Astrocyte of the hippocampus (primary cell): ENCODE measurements around the gene AICDA.
A peak's percentile ranks its signal among the peaks of the same experiment; 100 is the strongest.
"Not testable (repeated sequence)": the region's sequence is repeated elsewhere in the genome, so short reads cannot be mapped to it uniquely, and the experiment has no call there.

Experiments
- DNase-seq: peaks from one replicate; pipeline ENCODE4 v3.0.0; 2011; ENCODE audit warnings: low read depth, low spot score

The AICDA gene

DNA sequence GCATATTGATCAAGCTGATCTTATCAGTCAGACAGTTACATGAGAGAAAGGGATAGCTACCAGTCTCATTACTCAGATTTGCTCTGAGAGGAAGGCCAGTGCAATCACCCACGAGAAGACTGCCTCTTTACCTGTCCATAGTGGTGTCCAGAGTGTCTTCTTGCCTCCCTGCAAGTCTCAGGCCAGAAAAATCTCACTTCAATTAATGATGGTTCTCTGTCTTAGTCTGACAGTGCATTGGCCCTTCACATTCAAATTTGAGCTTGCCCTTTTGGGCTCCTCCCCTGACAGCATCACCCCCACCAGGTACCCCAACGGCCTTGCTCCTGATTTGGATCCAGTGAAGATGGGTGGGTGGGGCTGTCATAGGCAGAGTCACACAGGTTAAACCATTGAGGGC lies at the start of gene AICDA:
TSS of gene AICDA (minus strand) at position 231 of the 400 bp plus-strand sequence. CDS start at position 139, 92 bp downstream.
- DNase-seq = no peak

DNA sequence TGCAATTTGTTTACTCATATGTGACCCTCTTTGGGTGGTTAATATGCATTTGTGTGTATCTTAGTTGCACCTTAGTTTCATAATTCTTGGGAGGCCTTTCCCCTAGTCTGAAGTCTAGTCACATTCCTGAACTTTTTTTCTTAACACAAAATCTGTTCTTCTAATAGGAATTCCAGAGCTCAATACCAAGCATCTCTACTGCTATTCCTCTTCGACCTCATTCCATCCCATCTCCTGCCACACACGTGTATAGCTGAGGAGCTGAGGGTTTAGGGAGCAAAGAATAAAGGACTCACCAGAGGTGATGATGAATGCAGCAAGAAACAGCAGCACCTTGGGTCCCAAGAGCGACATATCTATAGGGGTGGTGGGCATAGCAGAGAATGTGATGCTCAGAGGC lies 49.1 kb upstream of the AICDA start:
- DNase-seq = no peak

DNA sequence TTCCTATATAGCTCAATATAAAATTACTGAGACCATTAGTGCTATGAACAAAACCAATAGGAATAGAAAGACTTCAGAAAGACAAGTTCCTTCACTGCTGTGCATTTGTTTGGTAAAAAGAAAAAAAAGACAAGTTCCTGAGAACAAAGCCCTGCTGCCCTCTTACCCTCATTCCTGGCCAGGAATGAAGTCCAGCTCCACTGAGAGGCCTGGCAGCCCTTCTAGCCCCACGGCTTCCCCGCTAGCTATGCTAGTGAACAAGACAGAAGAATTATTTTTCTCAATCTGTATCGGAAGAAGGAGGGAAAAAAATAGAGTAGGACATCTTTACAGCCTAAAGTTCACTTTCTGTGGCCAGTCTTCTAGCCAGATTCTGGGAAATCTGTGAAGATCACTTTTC lies 48.4 kb upstream of the AICDA start:
- peak; percentile 57 for DNase-seq

DNA sequence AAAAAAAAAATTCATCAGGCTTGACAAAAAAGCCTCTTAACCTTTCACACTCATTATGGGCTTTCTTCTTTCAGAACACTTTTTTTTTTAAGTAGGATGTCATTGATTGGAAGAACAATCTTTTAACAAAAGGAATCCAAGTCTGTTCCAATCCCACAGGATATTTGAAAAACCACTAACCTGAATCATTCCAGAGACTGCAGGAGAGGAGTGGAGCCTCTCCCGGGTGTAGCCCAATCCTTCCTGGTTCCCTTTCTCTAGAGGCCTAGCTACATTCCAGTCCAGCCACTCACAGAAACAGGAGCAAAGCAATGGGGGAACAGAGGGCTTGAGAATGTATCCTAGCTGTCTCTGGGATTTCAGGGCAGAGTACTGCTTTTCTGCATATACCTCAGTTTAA lies 45.7 kb upstream of the AICDA start:
- DNase-seq = peak; percentile 92

DNA sequence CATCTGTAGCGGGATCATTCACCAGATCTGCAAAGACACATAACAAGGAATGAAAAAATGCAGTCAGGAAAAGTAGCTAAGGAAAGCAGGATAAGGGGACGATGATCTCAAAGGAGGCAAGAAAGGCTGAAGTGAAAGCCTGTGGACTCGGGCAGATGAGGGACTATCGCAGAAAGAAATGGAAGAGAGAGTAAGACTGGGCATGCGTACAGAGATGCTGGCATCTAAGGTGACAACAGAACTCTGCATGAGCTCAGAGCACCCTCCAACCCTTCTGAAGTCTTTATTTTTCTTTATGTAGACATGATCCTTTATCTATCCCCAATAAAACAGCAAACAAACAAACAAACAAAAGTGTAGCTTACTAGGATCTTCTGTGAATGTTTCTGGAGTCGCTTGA lies 42.8 kb upstream of the AICDA start:
- DNase-seq = no peak

DNA sequence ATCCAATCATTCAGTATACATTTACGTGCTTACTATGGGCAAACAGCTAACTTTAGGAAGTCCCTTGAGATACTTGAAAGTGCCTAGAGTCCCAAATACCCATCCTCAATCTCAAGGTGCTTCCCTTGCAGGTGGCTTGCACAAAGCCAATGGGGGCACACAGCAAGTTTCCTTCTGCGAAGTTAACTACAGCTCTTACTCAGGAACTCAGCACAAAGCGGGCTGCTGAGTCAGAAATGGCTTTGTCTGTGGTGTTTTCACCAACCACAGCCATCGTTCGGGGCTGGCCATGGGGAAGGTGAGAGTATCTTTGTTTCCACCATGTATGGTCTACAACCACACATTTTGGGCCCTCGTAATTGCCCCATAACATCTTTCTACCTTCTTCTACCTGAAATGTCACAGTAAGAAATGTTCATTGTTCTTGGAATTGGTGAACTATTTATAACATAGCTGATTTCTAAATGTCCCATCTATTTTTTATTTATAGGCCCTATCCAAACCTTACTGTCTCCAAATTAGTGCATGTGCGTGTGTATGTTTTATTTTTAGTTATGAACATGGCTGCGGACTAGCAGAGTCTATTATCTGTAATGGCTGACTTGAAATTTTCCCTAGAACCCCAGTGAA lies 36.0 kb upstream of the AICDA start:
- DNase-seq = no peak

DNA sequence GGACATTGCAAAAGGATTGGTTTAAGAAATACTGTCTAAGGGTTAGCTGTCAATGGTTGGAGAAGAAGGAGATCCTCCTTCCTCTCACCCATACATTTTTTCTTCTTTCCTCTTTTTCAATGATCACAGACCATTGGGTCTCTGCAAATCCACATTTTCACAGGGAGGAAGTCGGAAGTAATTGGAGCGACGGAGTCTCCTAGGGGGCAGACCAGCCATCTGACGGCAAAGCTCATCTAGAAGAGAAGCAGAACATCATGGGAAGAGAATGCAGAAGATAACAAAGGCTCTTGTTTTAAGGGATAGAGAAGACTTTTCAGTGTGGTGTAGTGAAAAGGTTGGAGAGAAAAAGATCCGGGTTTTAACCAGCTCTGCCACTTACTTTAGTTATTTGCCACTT lies 35.3 kb upstream of the AICDA start:
- no peak for DNase-seq

DNA sequence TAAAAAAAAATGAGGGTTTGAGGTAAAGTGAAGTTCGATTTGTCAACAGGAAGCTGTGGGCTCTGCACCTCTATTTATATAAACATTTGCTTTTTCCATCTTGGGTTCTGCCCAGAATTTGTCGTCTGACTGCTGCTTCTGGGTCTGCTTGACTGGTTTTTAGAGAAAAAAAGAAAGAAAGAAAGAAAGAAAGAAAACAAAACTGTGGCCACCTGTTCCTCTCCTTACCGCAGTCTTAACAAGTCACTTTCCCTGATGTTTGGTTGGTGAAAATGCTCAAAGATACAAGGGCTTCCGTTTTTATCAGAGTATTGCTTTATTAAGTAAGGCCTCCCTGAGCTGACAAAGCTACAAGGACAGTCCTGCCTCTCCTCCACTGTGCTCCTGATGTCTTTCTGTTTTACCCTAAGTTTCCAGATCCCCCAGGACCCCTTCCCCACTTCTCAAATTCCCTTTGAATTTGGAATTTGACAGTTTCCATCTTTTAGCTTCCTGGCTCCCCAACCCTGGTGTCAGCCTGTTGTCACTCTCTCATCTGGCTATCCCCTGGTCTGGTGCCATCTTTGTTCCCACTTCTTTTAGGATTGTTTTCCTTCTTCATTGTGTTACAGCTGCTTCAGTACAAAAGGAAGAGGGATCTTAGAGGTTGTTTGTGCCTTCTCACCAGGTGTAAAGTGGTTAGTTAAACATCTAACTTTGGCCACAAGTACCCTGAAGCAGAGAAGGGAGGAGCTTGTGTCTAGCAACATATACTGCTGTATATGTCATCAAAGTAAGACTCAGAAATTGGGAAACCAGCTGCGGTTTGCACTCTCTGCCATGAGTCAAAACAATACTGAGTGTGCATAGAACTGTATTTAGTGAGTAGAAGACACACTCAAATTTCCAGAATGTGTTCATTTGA lies 31.9 kb upstream of the AICDA start:
- DNase-seq = no peak

DNA sequence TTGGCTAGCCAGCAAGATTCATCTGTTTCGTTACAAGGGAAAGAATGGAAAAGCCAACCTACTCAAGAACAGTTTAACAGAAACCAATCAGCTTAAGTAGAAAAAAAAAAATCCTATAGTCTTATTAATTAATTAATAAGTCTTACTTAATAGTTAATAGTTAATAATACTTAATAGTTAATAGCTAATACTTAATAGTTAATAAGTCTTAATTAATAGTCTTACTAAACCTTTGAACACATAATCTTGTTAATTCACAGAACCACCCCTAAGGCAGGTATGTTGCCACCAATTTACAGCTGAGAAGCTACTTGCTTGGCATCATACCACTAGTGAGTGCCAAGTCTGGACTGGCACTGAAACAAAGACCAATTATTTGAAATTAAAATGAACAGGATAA lies 30.1 kb upstream of the AICDA start:
- no peak for DNase-seq

DNA sequence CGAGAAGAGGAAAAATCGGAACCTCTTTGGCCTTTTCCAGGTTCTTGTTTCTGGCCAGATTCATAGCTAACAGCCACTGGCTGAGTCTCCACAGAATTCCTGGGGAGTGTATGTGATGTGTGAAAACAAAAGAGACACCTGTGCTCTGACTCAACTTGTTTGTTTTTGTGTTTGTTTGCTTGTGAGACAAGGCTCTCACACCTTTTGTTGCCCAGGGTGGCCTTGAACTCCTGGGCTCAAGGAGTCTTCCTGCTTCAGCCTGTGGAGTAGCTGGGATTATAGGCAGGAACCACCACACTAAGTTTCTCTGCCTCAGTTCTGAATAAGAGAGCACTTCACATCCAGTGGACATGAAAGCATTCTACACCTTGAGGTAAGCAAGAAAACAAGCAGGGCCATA lies 27.3 kb upstream of the AICDA start:
- DNase-seq = no peak

DNA sequence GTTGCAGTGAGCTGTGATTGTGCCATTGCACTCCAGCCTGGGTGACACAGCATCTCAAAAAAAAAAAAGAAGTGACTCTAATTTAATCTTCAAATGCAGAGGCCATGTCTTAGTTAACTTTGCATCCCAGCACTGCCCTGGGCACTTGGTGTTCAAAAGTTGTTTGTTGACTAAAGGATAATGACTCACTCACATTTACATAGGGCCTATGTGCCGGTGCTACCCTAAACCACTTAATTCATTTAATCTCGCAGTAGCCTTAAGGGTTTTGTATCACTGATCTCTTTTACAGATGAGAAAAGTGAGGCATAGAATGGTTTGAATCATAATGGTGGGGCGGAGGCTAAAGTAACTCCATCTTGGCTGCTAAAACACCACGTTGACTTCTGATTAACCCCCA lies 26.3 kb upstream of the AICDA start:
- DNase-seq = no peak

DNA sequence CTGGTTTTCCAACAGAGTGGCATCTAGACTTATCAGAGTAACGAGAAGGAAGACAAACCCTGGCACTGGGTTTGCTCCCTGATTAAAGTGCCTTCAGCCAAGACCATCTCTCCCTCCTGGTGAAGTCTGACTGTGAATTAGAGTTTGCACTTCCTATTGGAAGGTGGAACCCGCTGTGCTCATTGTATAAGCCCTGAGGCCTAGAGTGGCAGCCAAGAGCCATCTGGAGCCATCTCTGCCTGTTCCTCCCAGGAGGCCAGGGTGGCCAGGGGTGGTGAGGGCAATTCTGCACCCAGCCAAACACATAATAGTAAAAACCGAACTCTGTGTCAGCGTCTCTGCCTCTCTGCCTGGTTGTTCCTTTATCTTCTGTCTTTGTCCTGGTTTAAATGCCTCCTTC lies 25.0 kb upstream of the AICDA start:
- DNase-seq = no peak

DNA sequence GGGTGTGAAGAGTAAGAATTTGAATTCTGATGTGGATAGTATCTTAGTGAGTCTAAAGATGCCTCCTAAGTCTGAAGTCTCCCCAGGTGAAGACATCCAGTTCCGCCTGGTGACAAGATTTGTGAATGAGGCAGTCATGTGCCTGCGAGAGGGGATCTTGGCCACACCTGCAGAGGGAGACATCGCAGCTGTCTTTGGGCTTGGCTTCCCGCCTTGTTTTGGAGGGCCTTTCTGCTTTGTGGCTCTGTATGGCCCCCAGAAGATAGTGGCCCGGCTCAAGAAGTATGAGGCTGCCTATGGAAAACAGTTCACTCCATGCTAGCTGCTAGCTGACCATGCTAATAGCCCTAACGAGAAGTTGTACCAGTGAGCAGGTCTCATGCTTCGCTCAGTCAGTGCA lies 24.6 kb upstream of the AICDA start:
- no peak for DNase-seq

DNA sequence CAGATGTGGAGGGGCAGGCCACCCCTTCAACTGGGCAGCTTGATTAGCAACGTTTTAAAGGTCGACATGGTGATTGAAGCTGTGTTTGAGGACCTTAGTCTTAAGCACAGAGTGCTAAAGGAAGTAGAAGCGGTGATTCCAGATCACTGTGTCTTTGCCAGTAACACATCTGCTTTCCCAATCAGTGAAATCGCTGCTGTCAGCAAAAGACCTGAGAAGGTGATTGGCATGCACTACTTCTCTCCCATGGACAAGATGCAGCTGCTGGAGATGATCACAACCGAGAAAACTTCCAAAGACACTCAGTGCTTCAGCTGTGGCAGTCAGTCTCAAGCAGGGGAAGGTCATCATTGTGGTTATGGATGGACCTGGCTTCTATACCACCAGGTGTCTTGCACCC lies 23.9 kb upstream of the AICDA start:
- no peak for DNase-seq

DNA sequence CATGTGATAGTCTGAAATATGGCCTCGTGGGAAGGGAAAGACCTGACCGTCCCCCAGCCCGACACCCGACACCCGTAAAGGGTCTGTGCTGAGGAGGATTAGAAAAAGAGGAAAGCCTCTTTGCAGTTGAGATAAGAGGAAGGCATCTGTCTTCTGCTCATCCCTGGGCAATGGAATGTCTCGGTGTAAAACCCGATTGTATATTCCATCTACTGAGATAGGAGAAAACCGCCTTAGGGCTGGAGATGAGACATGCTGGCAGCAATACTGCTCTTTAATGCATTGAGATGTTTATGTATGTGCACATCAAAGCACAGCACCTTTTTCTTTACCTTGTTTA lies 23.3 kb upstream of the AICDA start:
- not testable (repeated sequence) for DNase-seq

DNA sequence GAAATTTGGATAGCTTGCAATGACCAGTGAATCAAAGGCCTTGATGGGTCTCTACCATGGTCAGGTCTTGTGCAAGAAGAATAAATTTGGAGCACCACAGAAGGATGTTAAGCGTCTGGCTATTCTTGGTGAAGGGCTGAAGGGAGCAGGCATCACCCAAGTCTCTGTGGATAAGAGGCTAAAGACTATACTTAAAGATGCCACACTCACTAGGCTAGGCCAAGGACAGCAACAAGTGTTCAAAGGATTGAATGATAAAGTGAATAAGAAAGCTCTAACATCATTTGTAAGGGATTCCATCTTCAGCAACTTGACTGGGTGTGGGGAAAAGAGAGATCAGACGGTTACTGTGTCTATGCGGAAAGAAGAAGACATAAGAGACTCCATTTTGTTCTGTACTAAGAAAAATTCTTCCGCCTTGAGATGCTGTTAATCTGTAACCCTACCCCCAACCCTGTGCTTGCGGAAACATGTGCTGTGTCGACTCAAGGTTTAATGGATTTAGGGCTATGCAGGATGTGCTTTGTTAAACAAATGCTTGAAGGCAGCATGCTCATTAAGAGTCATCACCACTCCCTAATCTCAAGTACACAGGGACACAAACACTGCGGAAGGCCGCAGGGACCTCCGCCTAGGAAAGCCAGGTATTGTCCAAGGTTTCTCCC lies 22.8 kb upstream of the AICDA start:
- DNase-seq = not testable (repeated sequence)

DNA sequence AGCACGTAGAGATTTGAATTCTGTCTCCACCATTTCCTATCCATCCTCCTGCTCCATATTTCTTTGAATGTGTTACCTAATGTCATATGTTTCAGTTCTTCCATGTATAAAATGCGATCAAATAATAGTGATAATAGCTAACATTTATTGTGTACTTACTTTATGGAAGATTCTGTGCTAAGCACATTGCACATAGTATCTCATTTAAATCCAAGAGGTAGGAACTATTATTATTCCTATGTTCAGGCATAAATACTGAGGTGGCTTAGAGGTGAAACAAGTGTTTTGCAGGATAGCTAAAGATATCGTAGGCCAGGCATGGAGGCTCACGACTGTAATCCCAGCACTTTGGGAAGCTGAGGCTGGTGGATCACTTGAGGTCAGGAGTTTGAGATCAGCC lies 17.5 kb upstream of the AICDA start:
- DNase-seq = no peak

DNA sequence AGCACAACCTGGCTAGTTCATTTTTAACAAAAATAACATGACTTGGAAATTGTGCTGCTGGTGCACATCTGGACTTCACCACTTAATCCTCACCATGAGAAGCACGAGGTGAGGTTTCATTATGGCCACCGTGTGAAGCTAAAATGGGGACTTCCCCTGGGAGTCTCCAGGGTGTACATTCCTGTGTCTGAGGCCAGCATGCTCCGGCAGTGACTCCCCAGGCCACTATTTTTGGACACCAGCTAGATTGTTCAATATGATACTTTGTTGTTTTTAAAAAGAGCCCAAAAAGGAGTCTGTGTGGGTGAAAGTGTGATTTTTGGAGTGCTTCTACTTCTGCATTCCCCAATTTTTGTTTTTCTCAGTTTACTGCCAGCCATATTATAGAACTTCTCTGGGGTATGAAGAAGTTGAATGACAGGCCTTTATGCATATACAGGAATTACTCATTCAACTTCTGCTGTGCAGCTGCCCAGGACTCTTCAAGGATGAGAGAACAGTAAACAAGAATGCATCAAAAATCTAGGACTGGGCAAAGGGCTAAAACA lies 16.9 kb upstream of the AICDA start:
- DNase-seq = peak; percentile 73

DNA sequence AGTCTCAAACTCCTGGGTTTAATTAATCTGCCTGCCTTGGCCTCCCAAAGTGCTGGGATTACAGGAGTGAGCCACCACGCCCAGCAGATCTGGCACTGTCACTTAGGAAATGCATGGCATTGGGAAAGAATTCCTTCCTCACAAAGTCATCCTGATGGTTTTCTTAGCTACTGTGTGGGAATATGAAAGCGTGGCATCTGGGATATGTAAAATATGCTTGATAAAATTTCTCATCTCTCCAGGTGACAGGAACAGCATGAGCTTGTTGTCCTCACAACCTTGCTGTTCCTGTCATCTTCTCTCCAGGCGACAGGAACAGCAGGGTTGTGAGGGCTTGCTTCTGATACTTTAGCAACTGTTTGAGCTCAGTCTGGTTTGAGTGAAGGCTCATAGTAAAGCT lies 16.1 kb upstream of the AICDA start:
- DNase-seq = peak; percentile 18

DNA sequence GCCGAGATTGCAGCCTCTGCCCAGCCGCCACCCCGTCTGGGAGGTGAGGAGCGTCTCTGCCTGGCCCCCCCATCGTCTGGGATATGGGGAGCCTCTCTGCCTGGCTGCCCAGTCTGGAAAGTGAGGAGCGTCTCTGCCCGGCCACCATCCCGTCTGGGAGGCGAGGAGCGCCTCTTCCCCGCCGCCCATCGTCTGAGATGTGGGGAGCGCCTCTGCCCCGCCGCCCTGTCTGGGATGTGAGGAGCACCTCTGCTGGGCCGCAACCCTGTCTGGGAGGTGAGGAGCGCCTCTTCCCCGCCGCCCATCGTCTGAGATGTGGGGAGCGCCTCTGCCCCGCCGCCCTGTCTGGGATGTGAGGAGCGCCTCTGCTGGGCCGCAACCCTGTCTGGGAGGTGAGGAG lies 12.1 kb upstream of the AICDA start:
- not testable (repeated sequence) for DNase-seq

DNA sequence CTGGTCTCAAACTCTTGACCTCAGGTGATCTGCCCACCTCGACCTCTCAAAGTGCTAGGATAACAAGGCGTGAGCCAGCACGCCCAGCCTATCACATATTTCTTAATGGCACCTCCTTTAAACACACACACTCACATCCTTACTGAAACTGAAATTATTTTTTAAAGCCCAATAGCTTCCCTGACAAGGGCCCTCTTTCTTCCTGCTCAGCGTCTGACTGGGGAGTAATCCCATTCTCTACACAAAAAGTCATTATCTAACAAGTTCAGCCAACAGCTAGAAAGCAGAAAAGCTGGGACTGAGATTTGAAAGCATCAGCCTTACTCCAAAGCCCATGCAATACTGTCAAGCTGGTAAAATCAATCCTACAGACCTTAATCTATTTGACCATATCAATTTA lies 10.0 kb upstream of the AICDA start:
- no peak for DNase-seq

DNA sequence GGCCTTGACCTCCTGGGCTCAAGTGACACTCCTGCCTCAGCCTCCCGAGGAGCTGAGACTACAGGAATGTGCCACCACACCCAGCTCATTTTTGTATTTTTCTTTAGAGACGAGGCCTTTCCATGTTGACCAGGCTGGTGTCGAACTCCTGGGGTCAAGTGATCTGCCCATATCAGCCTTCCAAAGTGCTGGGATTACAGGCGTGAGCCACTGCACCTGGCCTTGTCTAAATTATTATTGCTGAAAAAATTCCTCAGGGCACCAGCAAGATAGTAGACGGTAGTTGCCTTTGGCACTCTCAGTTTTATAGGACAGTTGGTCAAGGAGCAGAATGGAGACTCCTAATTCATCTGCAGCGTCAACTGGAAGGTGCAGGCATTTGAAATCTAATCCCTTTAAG lies 2.5 kb upstream of the AICDA start:
- DNase-seq = no peak

DNA sequence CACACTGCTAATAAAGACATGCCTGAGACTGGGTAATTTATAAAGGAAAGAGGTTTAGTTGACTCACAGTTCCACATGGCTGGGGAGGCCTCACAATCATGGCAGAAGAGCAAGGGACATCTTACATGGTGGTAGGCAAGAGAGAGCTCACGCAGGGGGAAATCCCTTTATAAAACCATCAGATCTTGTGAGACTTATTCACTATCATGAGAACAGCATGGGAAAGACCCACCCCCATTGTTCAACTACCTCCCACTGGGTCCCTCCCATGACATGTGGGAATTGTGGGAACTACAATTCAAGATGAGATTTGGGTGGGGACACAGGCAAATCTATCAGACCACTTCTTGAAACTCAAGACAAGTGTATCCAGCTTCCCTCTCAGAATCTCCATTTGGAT lies 1.2 kb upstream of the AICDA start:
- DNase-seq = not testable (repeated sequence)
